Stimulated activated CD8-positive, alpha-beta memory T cell treated with anti-CD3 and anti-CD28 coated beads, Interleukin-15, amount 100 ng/mL, for 48 hours (primary cell): ENCODE measurements around the gene DLL4.

ENCODE experiments used
- DNase-seq, 2 donors: peaks; one replicate each; pipeline ENCODE4 v3.0.0-alpha.2; 2020; ENCODE audit warnings: low read depth in 2 of 2

The DLL4 gene

DNA sequence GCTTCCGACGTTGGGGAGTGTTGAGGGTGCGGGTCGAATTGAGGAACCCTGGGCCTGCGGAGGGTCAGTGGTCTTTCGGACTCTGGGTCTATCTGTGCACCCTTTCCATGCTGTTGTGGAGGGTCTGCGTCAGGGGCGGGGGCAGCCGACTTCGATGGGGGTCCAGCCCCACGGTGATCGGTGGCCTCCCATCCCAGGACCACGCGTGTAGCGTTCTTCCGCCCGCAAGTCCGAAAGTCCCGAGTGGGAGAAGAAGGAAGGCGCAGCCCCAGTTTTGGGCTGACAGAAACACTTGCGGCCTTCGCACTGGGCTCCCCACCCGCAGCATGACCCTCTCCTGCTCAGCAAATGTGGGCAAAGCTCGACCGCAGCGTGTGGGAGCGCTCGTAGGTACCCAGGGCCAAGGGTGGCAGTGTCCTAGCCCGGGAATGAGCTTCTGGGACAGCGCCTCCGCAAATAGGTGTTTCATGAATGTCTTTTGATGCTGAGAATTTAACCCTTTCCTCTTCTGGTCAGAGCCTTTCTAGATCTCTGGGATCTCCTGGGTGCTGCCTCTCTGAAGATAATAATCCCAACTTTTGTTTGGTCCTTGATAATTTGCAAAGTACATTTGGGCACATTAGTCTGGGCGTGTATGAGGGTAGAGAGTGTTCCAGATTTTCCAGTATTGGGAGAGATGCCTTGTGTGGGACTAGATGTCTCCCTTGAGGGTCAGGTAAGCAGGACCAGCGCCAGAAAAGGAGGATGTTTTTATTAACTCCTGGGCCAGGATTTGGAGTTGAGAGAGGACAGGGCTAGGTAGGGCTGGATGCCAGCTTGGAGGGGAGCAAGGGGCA is 2.3 kb upstream of the DLL4 start:
- no peak for DNase-seq

DNA sequence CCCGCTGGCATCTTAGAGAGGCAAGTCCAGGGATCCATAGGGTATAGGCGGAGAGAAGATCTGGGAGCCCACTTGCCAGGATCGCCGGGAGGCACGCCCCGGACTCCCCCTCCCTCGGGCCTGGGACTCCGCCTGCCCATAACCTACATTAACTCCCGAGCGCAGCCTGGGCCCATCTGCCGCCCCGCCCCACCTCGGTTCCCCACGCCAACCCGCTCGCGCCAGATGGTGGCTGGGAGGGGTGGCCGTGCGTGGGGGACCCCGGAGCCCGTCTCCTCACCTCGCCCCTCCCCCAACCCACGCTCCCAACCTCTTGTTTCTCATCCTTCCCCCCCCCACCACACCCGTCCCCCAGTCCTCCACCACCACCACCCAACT is 1.7 kb upstream of the DLL4 start:
- no peak for DNase-seq

GRCh38 chr15:40927873-40928806 is 1.0 kb upstream of the DLL4 start:
- no peak for DNase-seq

DNA sequence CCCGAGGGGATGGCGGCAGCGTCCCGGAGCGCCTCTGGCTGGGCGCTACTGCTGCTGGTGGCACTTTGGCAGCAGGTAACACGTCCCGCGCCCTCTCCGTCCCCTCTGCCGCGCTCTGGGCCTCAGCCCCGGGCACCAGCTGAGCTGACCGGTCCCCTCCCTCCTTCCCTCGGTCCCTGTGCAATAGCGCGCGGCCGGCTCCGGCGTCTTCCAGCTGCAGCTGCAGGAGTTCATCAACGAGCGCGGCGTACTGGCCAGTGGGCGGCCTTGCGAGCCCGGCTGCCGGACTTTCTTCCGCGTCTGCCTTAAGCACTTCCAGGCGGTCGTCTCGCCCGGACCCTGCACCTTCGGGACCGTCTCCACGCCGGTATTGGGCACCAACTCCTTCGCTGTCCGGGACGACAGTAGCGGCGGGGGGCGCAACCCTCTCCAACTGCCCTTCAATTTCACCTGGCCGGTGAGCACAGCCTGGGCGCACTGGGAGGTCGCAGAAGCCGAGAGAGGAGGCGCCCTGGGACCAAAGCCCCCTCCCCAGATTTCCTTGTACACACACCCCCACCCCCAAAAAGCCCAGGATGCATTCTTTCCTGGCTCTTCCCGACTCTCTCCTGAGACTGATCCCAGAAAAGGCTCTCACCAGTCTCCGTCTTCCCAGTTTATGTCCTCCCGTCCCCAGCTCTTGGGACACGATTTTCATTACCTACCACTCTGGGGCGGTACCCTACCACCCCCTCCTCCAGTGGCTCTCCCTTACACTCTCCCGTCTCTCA is 705 bp downstream of the DLL4 start:
- DNase-seq, result no peak

- DNase-seq, result peak in 1 of 2 donors; percentile 44
Observed at GRCh38 chr15:40930430-40931299, 1.5 kb downstream of the DLL4 start.

GRCh38 chr15:40931300-40932142 is 2.4 kb downstream of the DLL4 start:
- no peak for DNase-seq

- no peak for DNase-seq
Observed at GRCh38 chr15:40932156-40932555, 3.0 kb downstream of the DLL4 start.

DNA sequence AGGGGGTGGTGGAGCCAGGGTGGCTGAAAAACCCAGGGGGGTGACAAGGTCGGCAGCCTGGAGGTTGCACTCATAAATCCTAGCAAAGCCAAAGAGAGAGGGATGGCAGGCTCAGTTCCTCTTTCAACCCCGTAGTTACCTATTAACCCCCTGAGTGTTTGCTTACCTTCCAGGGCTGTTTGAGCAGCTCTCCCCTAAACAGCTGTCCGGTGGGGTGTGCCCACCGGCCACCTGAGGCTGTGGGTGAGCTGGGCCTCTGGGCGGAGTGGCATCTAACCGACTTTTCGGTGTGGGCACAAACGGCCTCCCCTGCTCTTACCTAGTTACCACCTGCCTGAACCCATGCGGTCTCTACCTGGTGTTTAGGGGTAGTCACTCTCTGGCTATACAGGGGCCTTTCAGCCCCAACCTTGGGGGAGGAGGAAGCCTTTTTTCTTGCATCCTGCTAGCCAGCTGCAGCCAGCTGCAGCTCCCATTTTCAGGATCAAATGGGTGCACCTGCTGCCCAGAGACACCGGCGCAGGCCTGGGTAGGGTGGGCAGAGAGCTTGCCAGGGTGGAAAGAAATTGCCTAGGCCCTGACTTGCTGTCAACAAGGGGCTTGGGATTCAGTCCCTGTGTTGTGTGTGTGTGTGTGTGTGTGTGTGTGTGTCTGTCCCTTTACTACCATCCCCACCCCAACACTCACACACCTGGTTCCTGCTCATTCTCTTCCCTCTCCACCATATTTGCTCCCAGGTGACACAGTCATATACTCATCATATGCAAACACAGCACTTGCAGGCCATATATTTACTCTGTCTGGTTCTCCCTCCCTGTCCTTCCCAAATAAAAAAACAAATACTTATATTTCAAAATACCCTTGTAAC is 3.7 kb downstream of the DLL4 start:
- no peak for DNase-seq

- DNase-seq, result no peak
Observed at GRCh38 chr15:40933517-40933902, 4.4 kb downstream of the DLL4 start.

GRCh38 chr15:40934457-40934856 is 5.3 kb downstream of the DLL4 start:
- no peak for DNase-seq

GRCh38 chr15:40936234-40936708 is 7.1 kb downstream of the DLL4 start:
- DNase-seq, result no peak

DNA sequence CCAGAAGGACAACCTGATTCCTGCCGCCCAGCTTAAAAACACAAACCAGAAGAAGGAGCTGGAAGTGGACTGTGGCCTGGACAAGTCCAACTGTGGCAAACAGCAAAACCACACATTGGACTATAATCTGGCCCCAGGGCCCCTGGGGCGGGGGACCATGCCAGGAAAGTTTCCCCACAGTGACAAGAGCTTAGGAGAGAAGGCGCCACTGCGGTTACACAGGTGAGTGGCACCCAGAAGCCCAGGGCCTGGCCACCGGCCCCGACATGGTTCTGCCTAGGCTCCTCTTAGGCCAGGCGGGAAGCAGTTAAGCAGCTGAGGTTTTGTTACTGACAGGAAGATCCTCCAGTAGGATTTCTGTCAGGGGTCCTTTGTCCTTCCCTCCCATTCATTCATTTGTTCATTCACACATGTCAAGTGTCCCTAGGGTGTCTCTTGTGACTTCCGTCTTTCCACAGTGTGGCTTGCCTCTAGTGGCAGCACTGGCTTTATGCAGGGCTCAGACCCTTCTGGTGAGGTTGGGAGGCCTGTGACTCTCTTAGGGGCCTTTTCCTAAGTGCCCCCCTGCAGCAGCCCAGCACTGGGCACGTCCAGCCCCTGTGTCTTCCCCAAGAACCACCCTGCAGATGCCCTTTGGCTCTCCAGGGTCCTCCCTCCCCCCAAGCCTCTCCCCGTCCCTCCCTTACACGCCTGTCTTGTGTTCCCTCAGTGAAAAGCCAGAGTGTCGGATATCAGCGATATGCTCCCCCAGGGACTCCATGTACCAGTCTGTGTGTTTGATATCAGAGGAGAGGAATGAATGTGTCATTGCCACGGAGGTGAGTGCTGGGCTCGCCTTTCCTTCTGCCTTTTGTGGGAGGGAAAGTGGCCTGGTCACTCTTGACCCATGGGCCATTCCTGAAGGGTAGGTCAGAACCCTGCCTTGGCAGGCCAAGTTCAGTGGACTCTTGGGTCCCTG is 7.8 kb downstream of the DLL4 start:
- DNase-seq, result no peak

GRCh38 chr15:40937762-40938535 is 8.8 kb downstream of the DLL4 start:
- no peak for DNase-seq

DNA sequence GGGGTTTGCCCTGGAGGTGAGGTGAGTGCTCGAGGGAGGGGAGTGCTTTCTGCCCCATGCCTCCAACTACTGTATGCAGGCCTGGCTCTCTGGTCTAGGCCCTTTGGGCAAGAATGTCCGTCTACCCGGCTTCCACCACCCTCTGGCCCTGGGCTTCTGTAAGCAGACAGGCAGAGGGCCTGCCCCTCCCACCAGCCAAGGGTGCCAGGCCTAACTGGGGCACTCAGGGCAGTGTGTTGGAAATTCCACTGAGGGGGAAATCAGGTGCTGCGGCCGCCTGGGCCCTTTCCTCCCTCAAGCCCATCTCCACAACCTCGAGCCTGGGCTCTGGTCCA is 9.4 kb downstream of the DLL4 start:
- no peak for DNase-seq

GRCh38 chr15:40940296-40940801 is 11.2 kb downstream of the DLL4 start:
- DNase-seq, result no peak

- no peak for DNase-seq
Observed at GRCh38 chr15:40941068-40941527, 12.0 kb downstream of the DLL4 start.
